GM21423 (cell line): ENCODE results near the gene TBC1D3L.
"Not testable (repeated sequence)": the region's sequence is repeated elsewhere in the genome, so short reads cannot be mapped to it uniquely, and the experiment has no call there.

ENCODE experiments used
- ATAC-seq: cut with Tn5 transposase; IDR thresholded peaks from one replicate; pipeline ENCODE4 v1.9.1; 2021; ENCODE audit warnings: mild to moderate bottlenecking, moderate library complexity; ENCODE audit not compliant: unreplicated experiment

Gene TBC1D3L

DNA sequence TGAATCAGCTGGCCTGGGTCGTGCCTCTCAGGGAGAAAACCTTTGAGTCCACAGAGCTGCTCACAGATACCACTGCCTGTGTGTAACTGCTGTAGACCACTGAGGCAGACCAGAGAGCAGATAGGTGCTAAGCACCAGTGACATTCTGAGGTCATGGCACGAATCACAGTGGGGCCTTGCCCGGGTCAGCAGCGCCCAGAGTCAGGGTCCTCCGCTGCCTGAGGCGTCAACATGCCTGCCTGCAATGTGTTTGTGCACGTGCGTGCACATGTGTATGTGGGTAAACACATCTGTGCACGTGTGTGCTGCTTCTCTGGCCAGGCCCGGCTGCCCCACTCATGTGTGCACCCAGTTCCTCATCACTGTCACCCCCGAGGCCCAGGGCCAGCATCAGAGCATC lies at the start of gene TBC1D3L:
TSS of gene TBC1D3L (minus strand) at position 101 of the 400 bp plus-strand sequence. CDS start 1,540 bp downstream, outside the sequence.
- not testable (repeated sequence) for ATAC-seq

GRCh38 chr17:38003676-38004075 lies 14.8 kb upstream of the TBC1D3L start, which contains the start of gene TBC1D3D:
TBC1D3D (plus strand) TSS chr17:38003976; CDS start chr17:38005561, 1,585 bp downstream.
- not testable (repeated sequence) for ATAC-seq
